Renal pelvis (tissue), 4 donors: ENCODE data around the gene TCEAL7. TPM values are rescaled to one million over a fixed set of nuclear protein-coding genes. Genes with fewer than 3 reads are reported as not detected.
"Not testable (repeated sequence)": the region's sequence is repeated elsewhere in the genome, so short reads cannot be mapped to it uniquely, and the experiment has no call there.

Source experiments
- DNase-seq: peaks from one replicate; pipeline ENCODE4 v3.0.0-alpha.2; 2013
- polyA plus RNA-seq, 3 donors: library from polyadenylated mRNA; unstranded; fragments of 120-200 nt; gene quantifications; one replicate each; pipeline ENCODE4 v1.2.1, GENCODE V29; 2013; ENCODE audit not compliant: insufficient read length in 3 of 3

Gene TCEAL7
- polyA plus RNA-seq, 3 donors, result 30.7 to 39.3 (median 30.7) TPM

GRCh38 chrX:103359605-103360004, 29.6 kb downstream of the TCEAL7 start:
- DNase-seq, result not testable (repeated sequence)

- no peak for DNase-seq
These were observed 30.1 kb downstream of the TCEAL7 start for GRCh38 chrX:103360092-103360491.

GRCh38 chrX:103360916-103361315, 30.9 kb downstream of the TCEAL7 start:
- DNase-seq, result no peak

- DNase-seq, result no peak
These were observed 31.8 kb downstream of the TCEAL7 start for GRCh38 chrX:103361798-103362197.

- DNase-seq, result no peak
These were observed 32.4 kb downstream of the TCEAL7 start for GRCh38 chrX:103362474-103362873.

- no peak for DNase-seq
These were observed 33.0 kb downstream of the TCEAL7 start for GRCh38 chrX:103363046-103363445.

- no peak for DNase-seq
These were observed 37.5 kb downstream of the TCEAL7 start for GRCh38 chrX:103367502-103367901.

- no peak for DNase-seq
These were observed 39.4 kb downstream of the TCEAL7 start for GRCh38 chrX:103369479-103369878.

- no peak for DNase-seq
These were observed 42.8 kb downstream of the TCEAL7 start for GRCh38 chrX:103372886-103373285.

- no peak for DNase-seq
These were observed 43.5 kb downstream of the TCEAL7 start for GRCh38 chrX:103373581-103373980.

GRCh38 chrX:103376118-103376978, 46.3 kb downstream of the TCEAL7 start, which contains the start of gene BEX3:
Gene BEX3, plus strand, starts transcription at chrX:103376538. Its CDS starts 984 bp downstream, at chrX:103377522.
- DNase-seq, result peak; percentile 72

GRCh38 chrX:103376979-103377324, 46.9 kb downstream of the TCEAL7 start:
- DNase-seq, result peak; percentile 57

- DNase-seq, result no peak
These were observed 49.0 kb downstream of the TCEAL7 start for GRCh38 chrX:103378990-103379389.

Other genes with a start within 250 kb of the TCEAL7 start
- under 1 TPM in 2 of 3 donors, not detected in 1; 0.27 to 0.42 TPM for gene NXF3, start 237.1 kb upstream of the TCEAL7 start, polyA plus RNA-seq
- 100 to 1,000 TPM; 144 to 161 (median 156) TPM for gene BEX4, start 115.1 kb upstream of the TCEAL7 start, polyA plus RNA-seq
- gene TCEAL8, start 75.1 kb upstream of the TCEAL7 start, polyA plus RNA-seq, result 100 to 1,000 TPM; 120 to 142 (median 128) TPM
- gene TCEAL5, start 53.5 kb upstream of the TCEAL7 start, polyA plus RNA-seq, result 10 to 100 TPM; 11.1 to 16.2 (median 12.6) TPM
- 10 to 100 TPM; 73.8 to 86.6 (median 84.4) TPM for gene BEX2, start 19.2 kb upstream of the TCEAL7 start, polyA plus RNA-seq
- 100 to 1,000 TPM; 176 to 206 (median 191) TPM for gene TCEAL9, start 26.3 kb downstream of the TCEAL7 start, polyA plus RNA-seq
- 100 to 1,000 TPM; 495 to 593 (median 513) TPM for gene BEX3, start 46.3 kb downstream of the TCEAL7 start, polyA plus RNA-seq
- 1 to 10 TPM; 2.4 to 4.8 (median 4.3) TPM for gene RAB40A, start 189.2 kb downstream of the TCEAL7 start, polyA plus RNA-seq